ENCODE data around the gene REM2. TPM values are rescaled to one million over a fixed set of nuclear protein-coding genes. Genes with fewer than 3 reads are reported as not detected.

The REM2 gene
- total and polyA plus RNA-seq, 2 of the 4 experiments (the other 2 are of a cell fraction) = under 0.01 to 0.07 TPM

GRCh38 chr14:22872033-22872832 is 10.8 kb upstream of the REM2 start (continued):
- TF ChIP-seq USF2 (IDR thresholded peaks at IDR 0.05; ENCODE audit: low read depth, low read length) = no peak
